GM19238 (cell line): ENCODE data around the gene ZBTB16.

ENCODE experiments used
- DNase-seq: peaks from one replicate; pipeline ENCODE4 v3.0.0; 2011; ENCODE audit warnings: low spot score; ENCODE audit not compliant: insufficient read length

Gene ZBTB16

GRCh38 chr11:114278342-114279065 lies 219.0 kb downstream of the ZBTB16 start:
- no peak for DNase-seq

- DNase-seq: no peak
Observed at GRCh38 chr11:114279792-114280546, 220.5 kb downstream of the ZBTB16 start.

- no peak for DNase-seq
Observed at GRCh38 chr11:114280696-114281095, 221.2 kb downstream of the ZBTB16 start.

- DNase-seq: no peak
Observed at GRCh38 chr11:114281388-114281956, 222.0 kb downstream of the ZBTB16 start.

GRCh38 chr11:114282488-114282887 lies 223.0 kb downstream of the ZBTB16 start:
- DNase-seq: no peak

- DNase-seq: no peak
Observed at GRCh38 chr11:114283422-114283821, 223.9 kb downstream of the ZBTB16 start.

- DNase-seq: no peak
Observed at GRCh38 chr11:114284021-114284420, 224.5 kb downstream of the ZBTB16 start.

GRCh38 chr11:114284914-114285313 lies 225.4 kb downstream of the ZBTB16 start:
- DNase-seq: no peak

GRCh38 chr11:114285599-114285998 lies 226.1 kb downstream of the ZBTB16 start:
- no peak for DNase-seq

- DNase-seq: no peak
Observed at GRCh38 chr11:114286229-114286628, 226.7 kb downstream of the ZBTB16 start.

- DNase-seq: no peak
Observed at GRCh38 chr11:114287154-114287553, 227.6 kb downstream of the ZBTB16 start.

- no peak for DNase-seq
Observed at GRCh38 chr11:114288136-114288535, 228.6 kb downstream of the ZBTB16 start.

GRCh38 chr11:114289779-114290178 lies 230.3 kb downstream of the ZBTB16 start:
- DNase-seq: no peak

GRCh38 chr11:114290503-114291235 lies 231.2 kb downstream of the ZBTB16 start:
- DNase-seq: no peak

- no peak for DNase-seq
Observed at GRCh38 chr11:114291381-114291780, 231.9 kb downstream of the ZBTB16 start.

GRCh38 chr11:114291842-114292680 lies 232.6 kb downstream of the ZBTB16 start:
- no peak for DNase-seq

- no peak for DNase-seq
Observed at GRCh38 chr11:114293201-114293711, 233.7 kb downstream of the ZBTB16 start.

- no peak for DNase-seq
Observed at GRCh38 chr11:114295676-114296604, 236.4 kb downstream of the ZBTB16 start, which contains the start of gene NNMT. Gene NNMT (plus strand): TSS chr11:114296399. CDS start chr11:114296557, 158 bp downstream.

GRCh38 chr11:114296605-114297372 lies 237.3 kb downstream of the ZBTB16 start:
- no peak for DNase-seq
